Panc1 (cell line): ENCODE results near the gene CEP290.

Source experiments
- CTCF ChIP-seq: fragments of 450-650 bp; IDR thresholded peaks from 2 replicates; pipeline ENCODE4 v1.5.1; 2017; ENCODE audit warnings: mild to moderate bottlenecking
- POLR2AphosphoS5 ChIP-seq: IDR thresholded peaks from 2 replicates; pipeline ENCODE4 v1.6.1; 2012; ENCODE audit warnings: mild to moderate bottlenecking, low read depth, low read length, moderate library complexity
- TCF7L2 ChIP-seq: IDR thresholded peaks from 2 replicates; pipeline ENCODE4 v1.6.1; 2011; ENCODE audit warnings: mild to moderate bottlenecking, low read depth, low read length, inconsistent platforms

- TF ChIP-seq CTCF = no peak
- no peak for TF ChIP-seq POLR2AphosphoS5
- TF ChIP-seq TCF7L2 = no peak
These were observed 85.3 kb downstream of the CEP290 start for GRCh38 chr12:88056571-88056970.
